GF-D8 (cell line): ENCODE measurements around the gene NDN.

Source experiments
- DNase-seq: peaks from one replicate; lab custom pipeline; 2025; lab: John Stamatoyannopoulos, UW

Gene NDN

GRCh38 chr15:23642413-23643044 is 44.6 kb downstream of the NDN start:
- DNase-seq, result no peak
